NCI-H2171 (cell line): ENCODE data around the gene PRADC1.

Source experiments
- DNase-seq: peaks from one replicate; lab custom pipeline; 2025; lab: John Stamatoyannopoulos, UW

Gene PRADC1

GRCh38 chr2:73258913-73259215 is 25.8 kb upstream of the PRADC1 start:
- no peak for DNase-seq

- no peak for DNase-seq
These were observed 25.3 kb upstream of the PRADC1 start for GRCh38 chr2:73258186-73258912.

GRCh38 chr2:73257425-73258125 is 24.5 kb upstream of the PRADC1 start:
- no peak for DNase-seq

- DNase-seq = no peak
These were observed 24.0 kb upstream of the PRADC1 start for GRCh38 chr2:73257021-73257420.

GRCh38 chr2:73256618-73256922 is 23.5 kb upstream of the PRADC1 start:
- no peak for DNase-seq

GRCh38 chr2:73255907-73256617 is 23.0 kb upstream of the PRADC1 start:
- no peak for DNase-seq

GRCh38 chr2:73255007-73255644 is 22.1 kb upstream of the PRADC1 start:
- no peak for DNase-seq

GRCh38 chr2:73254343-73255006 is 21.4 kb upstream of the PRADC1 start:
- no peak for DNase-seq

GRCh38 chr2:73253901-73254300 is 20.9 kb upstream of the PRADC1 start:
- no peak for DNase-seq

- DNase-seq = no peak
These were observed 20.4 kb upstream of the PRADC1 start for GRCh38 chr2:73253400-73253799.

- DNase-seq = no peak
These were observed 19.4 kb upstream of the PRADC1 start for GRCh38 chr2:73252238-73253027.

- DNase-seq = peak; percentile 46
These were observed 18.1 kb upstream of the PRADC1 start for GRCh38 chr2:73250872-73251846.

- DNase-seq = no peak
These were observed 16.6 kb upstream of the PRADC1 start for GRCh38 chr2:73249636-73250035.

- no peak for DNase-seq
These were observed 13.8 kb upstream of the PRADC1 start for GRCh38 chr2:73246850-73247249.

GRCh38 chr2:73244580-73244979 is 11.5 kb upstream of the PRADC1 start:
- no peak for DNase-seq

- DNase-seq = peak; percentile 7
These were observed 11.0 kb upstream of the PRADC1 start for GRCh38 chr2:73243884-73244570.

- no peak for DNase-seq
These were observed 6.7 kb upstream of the PRADC1 start for GRCh38 chr2:73239776-73240175.

- DNase-seq = no peak
These were observed 5.9 kb upstream of the PRADC1 start for GRCh38 chr2:73238976-73239375.

- no peak for DNase-seq
These were observed 5.1 kb upstream of the PRADC1 start for GRCh38 chr2:73238149-73238548.

GRCh38 chr2:73237168-73237567 is 4.1 kb upstream of the PRADC1 start:
- no peak for DNase-seq
